Measurements from ENCODE around the gene HEATR5A. TPM values are rescaled to one million over a fixed set of nuclear protein-coding genes. Genes with fewer than 3 reads are reported as not detected.

HEATR5A gene
- total and polyA plus RNA-seq, 2 of the 13 experiments (the other 11 are each of a cell fraction or from before 2014, with no cell fraction given): 36.4 to 105 TPM

GRCh38 chr14:31270196-31270772 lies 150.1 kb downstream of the HEATR5A start (continued):
- TF ChIP-seq ZNF580 (CRISPR knock-in tag; IDR thresholded peaks at IDR 0.05; ENCODE audit: borderline replicate concordance, low read depth) (peak; percentile 75), ZBTB8A (CRISPR knock-in tag; IDR thresholded peaks at IDR 0.05; ENCODE audit: borderline replicate concordance, low read depth) (peak; percentile 77; the same call in 1 of the 2 replicates), GMEB1 (CRISPR knock-in tag; IDR thresholded peaks at IDR 0.05; ENCODE audit: borderline replicate concordance) (no peak), BHLHE40 (IDR thresholded peaks at IDR 0.05; ENCODE audit: low read length) (peak; percentile 22; the same call in 1 of the 2 replicates), ZNF713 (CRISPR knock-in tag; IDR thresholded peaks at IDR 0.05) (no peak), ZNF446 (CRISPR knock-in tag; IDR thresholded peaks at IDR 0.05) (no peak), RFXANK (CRISPR knock-in tag; IDR thresholded peaks at IDR 0.05) (no peak), IRX3 (CRISPR knock-in tag; IDR thresholded peaks at IDR 0.05; ENCODE audit: borderline replicate concordance, low read depth) (peak; percentile 68; the same call in 1 of the 2 replicates), ZMYM3 (CRISPR knock-in tag; IDR thresholded peaks at IDR 0.05) (peak; percentile 59), TERF1 (CRISPR knock-in tag; IDR thresholded peaks at IDR 0.05) (no peak), RFX1 (IDR thresholded peaks at IDR 0.05) (no peak), ZNF672 (CRISPR knock-in tag; IDR thresholded peaks at IDR 0.05) (no peak), EZH2 (conservative IDR thresholded peaks at IDR 0.05; ENCODE audit: low read depth, low read length) (no peak), ZNF556 (CRISPR knock-in tag; IDR thresholded peaks at IDR 0.05; ENCODE audit: borderline replicate concordance) (peak; percentile 89), NCOA2 (CRISPR knock-in tag; IDR thresholded peaks at IDR 0.05) (no peak), ZNF260 (CRISPR knock-in tag; IDR thresholded peaks at IDR 0.05; ENCODE audit: borderline replicate concordance, low read depth) (no peak), TARDBP (CRISPR knock-in tag; IDR thresholded peaks at IDR 0.05) (no peak; the same call in 1 of the 2 replicates), ZFP82 (CRISPR knock-in tag; IDR thresholded peaks at IDR 0.05; ENCODE audit: borderline replicate concordance) (no peak), ZBTB4 (CRISPR knock-in tag; IDR thresholded peaks at IDR 0.05; ENCODE audit: borderline replicate concordance) (peak; percentile 88), SALL1 (CRISPR knock-in tag; IDR thresholded peaks at IDR 0.05) (peak; percentile 55), ZBTB46 (CRISPR knock-in tag; IDR thresholded peaks at IDR 0.05; ENCODE audit: borderline replicate concordance) (peak; percentile 92)
